NB4 (cell line): ENCODE measurements around the gene ZDHHC18.
A peak's percentile ranks its signal among the peaks of the same experiment; 100 is the strongest.

Experiments used
- MYC ChIP-seq: IDR thresholded peaks from 2 replicates; pipeline ENCODE4 v1.6.1; 2011; ENCODE audit warnings: low read depth, low read length
- POLR2A ChIP-seq: IDR thresholded peaks from 2 replicates; pipeline ENCODE4 v1.6.1; 2011; ENCODE audit warnings: mild to moderate bottlenecking; ENCODE audit not compliant: insufficient read length; ENCODE audit errors: extremely low read depth
- TF ChIP-seq, protein P1 (sequence below): IDR thresholded peaks from one replicate; pipeline ENCODE4 v1.5.1; 2012; ENCODE audit warnings: low read depth, low read length
- TF ChIP-seq, protein P2 (sequence below): IDR thresholded peaks from 2 replicates; pipeline ENCODE4 v1.6.1; 2011; ENCODE audit warnings: low read depth, low read length

DNA sequence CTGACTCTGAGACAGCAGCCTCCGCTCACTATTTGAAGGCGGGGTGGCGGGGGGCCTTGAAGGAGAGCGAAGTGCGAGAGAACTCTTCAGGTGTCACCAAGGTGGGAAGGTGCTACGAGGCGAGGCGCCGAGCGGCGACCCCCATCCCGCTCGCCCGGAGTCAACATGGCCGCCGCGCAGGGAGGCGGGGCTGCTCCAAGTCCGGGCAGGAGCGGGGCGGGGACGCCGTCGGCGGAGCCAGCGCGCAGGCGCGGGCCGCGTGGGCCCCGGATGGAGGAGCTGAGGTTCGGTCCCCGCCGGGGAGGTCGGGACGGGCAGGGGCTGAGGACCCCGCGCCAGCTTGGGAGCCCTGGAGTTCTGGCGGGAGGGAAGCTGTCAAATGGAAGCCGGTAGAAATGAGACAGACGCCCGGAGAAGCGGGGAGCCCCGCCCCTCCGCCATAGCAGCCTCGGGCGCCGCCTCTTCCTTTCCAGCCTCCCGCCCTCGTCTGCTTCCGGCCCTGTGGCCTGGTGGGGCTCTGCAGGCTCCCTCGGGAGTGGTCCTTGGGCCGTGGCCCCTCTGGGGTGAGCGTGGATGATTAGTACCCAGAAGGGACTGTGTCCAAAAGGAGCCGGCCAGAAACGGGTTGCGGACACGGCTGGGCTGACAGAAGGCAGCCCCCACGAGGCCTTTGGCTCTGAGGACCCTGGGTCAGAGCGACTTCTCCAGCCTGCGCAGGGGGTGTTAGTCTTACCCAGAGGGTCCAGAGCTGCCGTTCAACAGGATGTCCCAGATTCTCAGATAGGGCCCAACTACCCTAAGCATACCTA lies 38.6 kb upstream of the ZDHHC18 start, which contains the start of gene PIGV:
- TF ChIP-seq, protein P1, sequence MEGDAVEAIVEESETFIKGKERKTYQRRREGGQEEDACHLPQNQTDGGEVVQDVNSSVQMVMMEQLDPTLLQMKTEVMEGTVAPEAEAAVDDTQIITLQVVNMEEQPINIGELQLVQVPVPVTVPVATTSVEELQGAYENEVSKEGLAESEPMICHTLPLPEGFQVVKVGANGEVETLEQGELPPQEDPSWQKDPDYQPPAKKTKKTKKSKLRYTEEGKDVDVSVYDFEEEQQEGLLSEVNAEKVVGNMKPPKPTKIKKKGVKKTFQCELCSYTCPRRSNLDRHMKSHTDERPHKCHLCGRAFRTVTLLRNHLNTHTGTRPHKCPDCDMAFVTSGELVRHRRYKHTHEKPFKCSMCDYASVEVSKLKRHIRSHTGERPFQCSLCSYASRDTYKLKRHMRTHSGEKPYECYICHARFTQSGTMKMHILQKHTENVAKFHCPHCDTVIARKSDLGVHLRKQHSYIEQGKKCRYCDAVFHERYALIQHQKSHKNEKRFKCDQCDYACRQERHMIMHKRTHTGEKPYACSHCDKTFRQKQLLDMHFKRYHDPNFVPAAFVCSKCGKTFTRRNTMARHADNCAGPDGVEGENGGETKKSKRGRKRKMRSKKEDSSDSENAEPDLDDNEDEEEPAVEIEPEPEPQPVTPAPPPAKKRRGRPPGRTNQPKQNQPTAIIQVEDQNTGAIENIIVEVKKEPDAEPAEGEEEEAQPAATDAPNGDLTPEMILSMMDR, result no peak
- TF ChIP-seq POLR2A (peak; percentile 82), MYC (peak; percentile 41; the same call in 1 of the 2 replicates)
- TF ChIP-seq, protein P2, sequence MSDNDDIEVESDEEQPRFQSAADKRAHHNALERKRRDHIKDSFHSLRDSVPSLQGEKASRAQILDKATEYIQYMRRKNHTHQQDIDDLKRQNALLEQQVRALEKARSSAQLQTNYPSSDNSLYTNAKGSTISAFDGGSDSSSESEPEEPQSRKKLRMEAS, result peak; percentile 52
